Keratinocyte (primary cell): ENCODE data around the gene MRPS7.

ENCODE experiments used
- EZH2 ChIP-seq: IDR thresholded peaks from one replicate; pipeline ENCODE4 v1.6.1; 2012; ENCODE audit warnings: inconsistent platforms, mild to moderate bottlenecking, low read length, moderate library complexity
- TF ChIP-seq, protein P1 (sequence below), 3 experiments: IDR thresholded peaks in 1 of 3; conservative IDR thresholded peaks in 1 of 3; optimal IDR thresholded peaks in 1 of 3; 2 replicates in 2 of 3; 3 replicates in 1 of 3; pipeline versions ENCODE3 to v1.5.1; 2011; ENCODE audit warnings: low read length in 3 of 3, mild to moderate bottlenecking in 3 of 3, moderate library complexity in 2 of 3, control low read depth in 1 of 3, inconsistent platforms in 1 of 3; ENCODE audit not compliant: insufficient read depth in 2 of 3; ENCODE audit errors: extremely low read depth in 1 of 3

DNA sequence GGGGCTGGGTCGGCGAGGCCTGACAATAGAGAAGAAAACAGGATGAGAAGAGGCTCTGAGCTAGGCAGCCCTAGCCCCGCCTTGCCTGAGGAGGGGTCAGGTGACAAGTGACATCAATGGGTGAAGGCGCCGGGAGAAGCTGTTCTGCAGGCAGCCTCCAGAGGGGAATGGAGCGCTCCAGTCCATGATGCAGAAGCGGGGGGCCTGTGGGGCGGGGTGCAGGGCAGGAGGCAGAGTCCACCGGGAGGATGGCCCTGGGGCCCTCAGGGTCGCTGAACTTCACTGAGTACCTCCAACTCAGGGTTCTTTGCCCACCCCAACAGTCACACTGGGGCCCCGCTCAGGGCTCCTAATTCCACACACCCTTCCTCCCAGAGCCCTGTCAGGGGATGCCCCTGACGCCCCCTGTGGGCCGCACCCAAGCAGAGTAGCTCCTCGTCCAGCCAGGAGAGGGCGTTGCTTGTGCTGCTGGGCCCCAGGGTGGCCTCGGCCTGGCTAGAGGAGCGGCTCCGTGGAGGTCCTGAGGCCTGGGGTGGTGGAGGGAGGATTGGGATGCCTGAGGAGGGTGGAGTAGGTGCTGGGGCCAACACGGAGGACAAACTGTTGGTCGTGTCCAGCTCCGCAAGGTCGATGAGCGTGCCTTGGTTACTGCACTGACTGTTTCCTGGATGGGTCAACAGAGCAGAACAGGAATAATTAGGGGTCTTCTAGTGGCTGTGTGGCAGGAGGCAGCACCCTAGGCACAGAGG is 21.1 kb upstream of the MRPS7 start:
- TF ChIP-seq, protein P1, sequence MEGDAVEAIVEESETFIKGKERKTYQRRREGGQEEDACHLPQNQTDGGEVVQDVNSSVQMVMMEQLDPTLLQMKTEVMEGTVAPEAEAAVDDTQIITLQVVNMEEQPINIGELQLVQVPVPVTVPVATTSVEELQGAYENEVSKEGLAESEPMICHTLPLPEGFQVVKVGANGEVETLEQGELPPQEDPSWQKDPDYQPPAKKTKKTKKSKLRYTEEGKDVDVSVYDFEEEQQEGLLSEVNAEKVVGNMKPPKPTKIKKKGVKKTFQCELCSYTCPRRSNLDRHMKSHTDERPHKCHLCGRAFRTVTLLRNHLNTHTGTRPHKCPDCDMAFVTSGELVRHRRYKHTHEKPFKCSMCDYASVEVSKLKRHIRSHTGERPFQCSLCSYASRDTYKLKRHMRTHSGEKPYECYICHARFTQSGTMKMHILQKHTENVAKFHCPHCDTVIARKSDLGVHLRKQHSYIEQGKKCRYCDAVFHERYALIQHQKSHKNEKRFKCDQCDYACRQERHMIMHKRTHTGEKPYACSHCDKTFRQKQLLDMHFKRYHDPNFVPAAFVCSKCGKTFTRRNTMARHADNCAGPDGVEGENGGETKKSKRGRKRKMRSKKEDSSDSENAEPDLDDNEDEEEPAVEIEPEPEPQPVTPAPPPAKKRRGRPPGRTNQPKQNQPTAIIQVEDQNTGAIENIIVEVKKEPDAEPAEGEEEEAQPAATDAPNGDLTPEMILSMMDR (optimal IDR thresholded peaks at IDR 0.05 in 1 of 3, IDR thresholded peaks at IDR 0.05 in 1 of 3, conservative IDR thresholded peaks at IDR 0.05 in 1 of 3; ENCODE audit: extremely low read depth in 1 of 3, insufficient read depth in 2 of 3, low read length in 3 of 3): peak; percentile 68 to 84 (median 83)
- no peak for TF ChIP-seq EZH2
